ENCODE measurements around the gene MLYCD.

The MLYCD gene

DNA sequence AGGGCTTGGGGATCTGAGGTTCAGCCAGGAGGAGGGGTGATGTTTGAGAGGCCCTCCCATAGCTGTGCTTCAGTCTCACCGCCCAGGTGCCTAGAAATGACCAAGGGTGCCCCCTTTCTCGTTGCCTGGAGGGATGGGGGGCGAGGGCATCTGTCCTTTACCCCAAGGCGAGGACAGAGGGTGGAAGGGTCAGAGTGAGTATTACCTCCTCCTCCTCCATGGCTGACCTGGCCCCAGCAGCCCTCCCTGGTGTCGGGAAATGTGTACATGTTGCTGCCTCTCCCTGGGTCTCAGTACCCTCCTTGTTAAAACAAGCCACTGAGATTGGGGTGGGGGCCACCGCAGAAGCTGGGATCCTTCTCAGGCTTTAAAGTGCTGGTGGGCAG is 71.5 kb downstream of the MLYCD start:
- DNase-seq (ENCODE audit: low spot score), result no peak

DNA sequence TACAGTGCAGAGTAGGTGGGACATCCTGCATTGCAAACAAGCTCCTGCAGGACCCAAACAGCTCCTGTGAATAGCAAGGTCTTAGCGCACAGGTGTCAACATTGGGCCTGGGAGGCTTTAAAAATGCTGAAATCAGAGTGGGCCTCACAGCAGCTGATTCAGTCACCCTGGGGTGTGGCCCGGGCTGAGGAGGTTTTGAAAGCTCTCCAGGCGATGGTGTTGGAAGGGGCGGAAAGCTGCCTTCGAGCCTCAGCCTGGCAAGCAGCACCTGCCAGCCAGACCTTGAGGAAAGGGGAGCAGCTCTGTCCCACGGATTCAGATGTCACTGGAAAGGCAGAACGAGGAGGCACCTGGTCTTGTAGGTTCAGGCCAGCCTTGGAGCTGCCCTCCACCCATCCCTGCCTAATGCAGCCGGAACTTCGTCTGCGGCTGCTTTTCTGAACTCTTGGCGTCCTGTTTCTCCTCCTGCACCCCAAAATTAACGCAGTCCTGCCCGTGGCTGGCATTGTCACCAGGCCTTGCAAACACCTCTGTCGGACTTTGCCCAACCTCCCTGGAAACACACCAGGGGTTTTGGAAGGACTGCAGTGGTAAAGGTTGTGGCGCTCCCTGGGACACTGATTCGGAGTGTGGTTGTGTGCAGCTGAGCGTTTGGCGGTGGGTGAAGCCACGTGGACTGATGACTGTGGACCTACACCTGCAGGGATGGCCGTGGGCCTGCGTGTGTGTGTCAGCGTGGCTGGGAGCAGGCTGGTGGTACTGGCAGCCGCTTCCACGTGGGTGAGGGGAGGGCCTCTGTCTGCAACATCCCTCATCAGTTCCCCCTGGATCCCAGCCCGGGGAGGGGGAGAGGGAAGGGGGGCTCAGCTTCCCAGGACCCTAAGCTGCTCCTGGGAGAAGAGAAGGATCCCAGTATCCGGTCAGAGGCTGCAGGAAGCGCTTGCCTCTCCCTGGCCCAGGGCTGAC is 72.5 kb downstream of the MLYCD start:
- no peak for DNase-seq (ENCODE audit: low spot score)

DNA sequence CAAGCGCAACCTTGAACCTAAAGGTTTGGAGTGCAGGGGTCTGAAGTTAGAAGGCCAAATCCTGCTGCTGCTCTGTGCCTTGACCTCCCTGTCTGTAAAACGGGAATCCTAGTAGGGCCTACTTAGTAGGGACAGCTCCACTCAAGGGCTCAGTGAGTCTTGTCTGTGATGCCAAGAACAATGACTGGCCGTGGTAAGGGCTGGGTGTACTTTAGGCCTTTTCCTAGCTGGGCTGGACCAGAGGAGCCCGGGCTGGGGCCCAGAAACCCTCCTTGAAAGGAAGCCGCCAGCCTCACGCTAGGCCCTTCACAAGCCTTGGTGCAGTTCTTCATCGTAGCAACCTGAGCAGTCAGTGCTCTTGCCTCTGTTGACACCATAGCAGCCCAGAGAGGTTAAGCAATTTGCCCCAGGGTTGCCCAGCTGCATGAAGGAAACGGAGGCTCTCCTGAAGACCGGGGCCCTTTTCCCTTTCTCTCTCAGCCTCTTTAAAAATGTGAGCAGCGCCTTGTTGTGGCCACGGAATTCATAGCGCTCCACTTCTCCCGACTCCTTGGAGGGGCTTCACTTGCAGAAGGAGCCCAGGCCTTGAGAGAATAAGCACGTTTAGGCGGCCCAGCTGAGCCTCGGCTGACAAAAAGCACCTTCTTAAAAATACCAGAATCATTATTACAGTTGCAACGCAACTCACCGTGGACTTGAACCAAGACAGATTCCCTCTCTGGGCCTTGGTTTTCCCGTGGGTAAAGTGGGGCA is 73.5 kb downstream of the MLYCD start:
- DNase-seq (ENCODE audit: low spot score), result no peak

DNA sequence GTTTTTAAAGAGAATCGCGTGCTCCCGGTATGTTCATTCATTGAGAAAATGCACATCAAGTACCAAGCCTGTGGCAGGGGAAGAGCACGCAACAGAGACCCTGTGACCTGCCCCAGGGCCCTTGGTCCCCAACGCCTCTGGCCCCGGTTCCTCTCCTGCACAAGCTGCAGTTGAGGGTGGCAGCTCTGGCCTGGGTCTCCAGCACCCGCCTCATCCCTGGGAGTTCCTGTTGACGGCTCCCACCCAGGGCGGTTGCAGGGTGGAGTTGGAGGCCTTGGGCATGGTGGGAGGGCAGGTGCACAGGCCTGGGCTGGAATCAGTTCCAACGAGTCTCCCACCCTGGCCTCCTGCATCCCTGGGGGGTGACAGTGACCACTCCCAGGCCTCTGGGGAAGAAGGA is 74.2 kb downstream of the MLYCD start:
- no peak for DNase-seq (ENCODE audit: low spot score)

DNA sequence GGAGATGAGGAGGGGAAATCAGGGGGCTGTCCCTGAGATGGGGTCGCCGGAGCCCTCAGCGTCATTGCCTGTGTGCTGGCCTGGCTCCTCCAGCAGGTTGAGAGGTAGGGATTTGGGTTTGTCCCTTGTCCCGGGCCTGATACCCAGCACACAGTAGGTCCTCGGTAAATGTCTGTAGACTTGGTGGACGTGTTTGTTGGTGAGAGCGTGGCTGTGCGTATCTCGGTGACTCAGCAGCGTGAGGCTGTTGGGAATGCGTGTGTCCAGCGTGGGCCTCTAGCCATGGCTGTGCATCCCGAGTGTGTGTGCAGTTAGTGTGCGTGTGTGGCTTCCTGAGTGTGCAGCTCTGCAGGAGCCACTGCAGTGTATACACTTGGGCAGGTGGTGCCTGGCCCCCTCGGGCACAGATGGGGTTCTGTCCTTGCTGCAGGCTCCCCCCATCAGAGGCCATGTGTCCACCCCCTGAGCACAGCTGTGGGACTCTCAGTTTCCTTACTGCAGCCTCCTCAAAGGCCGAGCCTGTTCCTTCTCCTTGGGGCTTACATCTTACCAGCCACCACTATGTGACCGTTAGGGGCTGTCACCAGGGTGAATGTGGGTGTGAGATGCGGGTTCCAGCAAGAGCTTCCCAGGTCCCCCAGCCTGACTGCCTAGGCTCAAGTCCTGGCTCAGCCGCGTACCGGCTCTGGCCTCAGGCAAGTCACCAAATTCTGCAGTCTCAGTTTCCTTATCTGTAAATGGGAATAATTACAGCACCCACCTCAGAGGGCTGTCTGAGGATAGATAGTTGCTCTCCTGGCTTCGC is 74.9 kb downstream of the MLYCD start:
- DNase-seq (ENCODE audit: low spot score), result no peak

DNA sequence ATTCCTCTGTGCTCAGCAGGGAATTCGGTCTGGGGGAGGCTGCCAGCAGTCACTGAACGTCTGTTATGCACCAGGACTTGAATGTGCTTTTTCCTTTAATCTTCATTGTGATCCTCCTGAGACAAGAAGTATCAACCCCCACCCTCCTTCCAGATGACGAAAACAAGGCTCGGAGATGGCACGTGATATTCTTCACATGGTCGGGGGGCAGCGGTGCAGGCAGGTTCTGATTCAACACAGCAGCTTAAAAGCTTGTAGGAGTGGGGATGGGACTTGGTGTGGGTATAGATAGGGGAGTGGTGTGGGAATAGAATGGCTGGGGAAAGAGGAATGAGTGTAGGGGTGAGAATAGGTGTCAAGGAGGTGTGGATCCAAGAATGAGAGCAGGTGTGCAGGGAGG is 75.6 kb downstream of the MLYCD start:
- no peak for DNase-seq (ENCODE audit: low spot score)

DNA sequence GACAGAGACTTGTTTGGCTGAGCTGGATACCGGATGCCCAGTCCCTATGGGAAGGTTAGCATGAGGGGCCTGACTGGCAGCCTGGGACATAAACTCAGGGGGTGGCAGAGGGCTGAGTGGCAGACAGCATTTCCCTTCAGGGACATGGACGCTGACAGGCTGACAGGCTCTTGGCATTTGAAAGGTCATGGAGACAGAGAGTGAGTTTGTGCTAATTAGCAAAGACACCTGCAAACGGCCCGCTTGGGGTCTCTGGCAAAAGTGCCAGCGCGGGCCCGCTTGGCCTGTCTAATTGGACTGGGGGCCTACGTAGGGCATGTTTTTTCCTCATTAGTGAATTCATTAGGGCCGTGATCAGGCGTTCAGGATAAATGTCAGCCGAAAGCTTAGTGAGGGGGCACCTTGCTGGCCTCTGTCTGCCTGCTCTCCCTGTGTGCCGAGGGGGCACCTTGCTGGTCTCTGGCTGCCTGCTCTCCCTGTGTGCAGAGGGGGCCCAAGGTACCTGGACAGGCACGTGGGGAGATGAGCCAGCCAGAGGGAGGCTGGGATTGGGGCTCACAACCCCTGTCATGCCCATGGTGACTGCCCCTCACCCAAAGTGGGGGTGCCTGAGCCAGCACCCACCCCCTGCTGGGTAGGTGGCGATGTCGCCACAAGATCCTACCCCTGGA is 76.8 kb downstream of the MLYCD start:
- no peak for DNase-seq (ENCODE audit: low spot score)

All from cerebellar cortex (tissue), 1 donor.